ENCODE results near the gene LPAR1. TPM values are rescaled to one million over a fixed set of nuclear protein-coding genes. Genes with fewer than 3 reads are reported as not detected.

The LPAR1 gene
- total and polyA plus RNA-seq, 10 of the 15 experiments (the other 5 are each of a cell fraction or from before 2014, with no cell fraction given): 3.3 to 12.9 (median 8.4) TPM

DNA sequence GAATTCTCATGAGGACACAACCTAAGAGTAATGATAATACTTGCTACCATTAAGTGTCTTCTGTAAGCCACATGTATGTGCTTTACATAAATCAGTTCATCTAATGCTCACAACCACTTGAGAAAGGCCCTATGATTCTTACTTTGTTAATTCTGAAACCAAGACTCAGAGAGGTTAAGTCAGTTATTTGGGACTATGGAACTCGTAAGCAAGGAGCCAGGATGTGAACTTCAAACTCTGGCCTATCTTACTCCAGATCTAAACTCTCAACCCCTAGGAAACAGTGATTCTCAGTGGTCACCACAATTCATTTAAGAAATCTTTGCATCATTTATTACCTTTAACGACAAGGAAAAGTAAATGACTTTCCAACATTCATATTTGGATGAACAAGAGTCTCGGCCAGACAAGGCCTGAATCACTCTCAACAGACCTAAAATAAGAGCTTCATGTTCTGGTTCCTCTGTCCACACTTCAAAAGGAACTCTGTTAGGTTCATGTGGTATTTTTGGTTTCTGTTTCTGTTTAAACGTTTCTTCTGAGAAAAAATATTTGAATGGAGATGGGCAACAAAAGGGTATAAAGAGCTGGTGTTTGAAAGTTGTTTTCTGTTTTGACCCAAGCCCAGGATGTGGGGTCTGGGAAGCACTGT is 104.8 kb downstream of the LPAR1 start:
- BruUV-seq (replicated peaks): no TSS peak
- TF ChIP-seq RAD51 (IDR thresholded peaks at IDR 0.05) (no peak; the same call in 1 of the 2 replicates), CBFB (IDR thresholded peaks at IDR 0.05; ENCODE audit: low read depth) (0 out of 2 replicates have a peak, but pooled peaks have one; percentile 28), ZNF274 (IDR thresholded peaks at IDR 0.05; ENCODE audit: insufficient read depth, insufficient read length) (no peak), NFYA (IDR thresholded peaks at IDR 0.05; ENCODE audit: borderline replicate concordance, low read depth, low read length) (no peak), SMARCA5 (IDR thresholded peaks at IDR 0.05) (no peak), MTA3 (IDR thresholded peaks at IDR 0.05; ENCODE audit: borderline replicate concordance, low read length) (peak; percentile 81; the same call in 1 of the 2 replicates), SREBF1 (IDR thresholded peaks at IDR 0.05; ENCODE audit: low read length) (no peak), BCL11A (IDR thresholded peaks at IDR 0.05; ENCODE audit: low read depth, low read length) (no peak), IKZF2 (IDR thresholded peaks at IDR 0.05) (peak; percentile 49 to 60; a peak in 3 of 4 replicates), MTA2 (IDR thresholded peaks at IDR 0.05; ENCODE audit: low read depth) (0 out of 2 replicates have a peak, but pooled peaks have one; percentile 36), STAT3 (IDR thresholded peaks at IDR 0.05; ENCODE audit: low read depth, low read length) (no peak), MXI1 (IDR thresholded peaks at IDR 0.05; ENCODE audit: low read depth, low read length) (no peak), SMAD5 (IDR thresholded peaks at IDR 0.05; ENCODE audit: low read depth) (no peak)
- TF ChIP-seq, protein P1, sequence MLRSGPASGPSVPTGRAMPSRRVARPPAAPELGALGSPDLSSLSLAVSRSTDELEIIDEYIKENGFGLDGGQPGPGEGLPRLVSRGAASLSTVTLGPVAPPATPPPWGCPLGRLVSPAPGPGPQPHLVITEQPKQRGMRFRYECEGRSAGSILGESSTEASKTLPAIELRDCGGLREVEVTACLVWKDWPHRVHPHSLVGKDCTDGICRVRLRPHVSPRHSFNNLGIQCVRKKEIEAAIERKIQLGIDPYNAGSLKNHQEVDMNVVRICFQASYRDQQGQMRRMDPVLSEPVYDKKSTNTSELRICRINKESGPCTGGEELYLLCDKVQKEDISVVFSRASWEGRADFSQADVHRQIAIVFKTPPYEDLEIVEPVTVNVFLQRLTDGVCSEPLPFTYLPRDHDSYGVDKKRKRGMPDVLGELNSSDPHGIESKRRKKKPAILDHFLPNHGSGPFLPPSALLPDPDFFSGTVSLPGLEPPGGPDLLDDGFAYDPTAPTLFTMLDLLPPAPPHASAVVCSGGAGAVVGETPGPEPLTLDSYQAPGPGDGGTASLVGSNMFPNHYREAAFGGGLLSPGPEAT (IDR thresholded peaks at IDR 0.05; ENCODE audit: low read depth): 0 out of 2 replicates have a peak, but pooled peaks have one; percentile 27
- TF ChIP-seq, protein P2, sequence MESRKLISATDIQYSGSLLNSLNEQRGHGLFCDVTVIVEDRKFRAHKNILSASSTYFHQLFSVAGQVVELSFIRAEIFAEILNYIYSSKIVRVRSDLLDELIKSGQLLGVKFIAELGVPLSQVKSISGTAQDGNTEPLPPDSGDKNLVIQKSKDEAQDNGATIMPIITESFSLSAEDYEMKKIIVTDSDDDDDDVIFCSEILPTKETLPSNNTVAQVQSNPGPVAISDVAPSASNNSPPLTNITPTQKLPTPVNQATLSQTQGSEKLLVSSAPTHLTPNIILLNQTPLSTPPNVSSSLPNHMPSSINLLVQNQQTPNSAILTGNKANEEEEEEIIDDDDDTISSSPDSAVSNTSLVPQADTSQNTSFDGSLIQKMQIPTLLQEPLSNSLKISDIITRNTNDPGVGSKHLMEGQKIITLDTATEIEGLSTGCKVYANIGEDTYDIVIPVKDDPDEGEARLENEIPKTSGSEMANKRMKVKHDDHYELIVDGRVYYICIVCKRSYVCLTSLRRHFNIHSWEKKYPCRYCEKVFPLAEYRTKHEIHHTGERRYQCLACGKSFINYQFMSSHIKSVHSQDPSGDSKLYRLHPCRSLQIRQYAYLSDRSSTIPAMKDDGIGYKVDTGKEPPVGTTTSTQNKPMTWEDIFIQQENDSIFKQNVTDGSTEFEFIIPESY (IDR thresholded peaks at IDR 0.05): no peak
- TF ChIP-seq, protein P3, sequence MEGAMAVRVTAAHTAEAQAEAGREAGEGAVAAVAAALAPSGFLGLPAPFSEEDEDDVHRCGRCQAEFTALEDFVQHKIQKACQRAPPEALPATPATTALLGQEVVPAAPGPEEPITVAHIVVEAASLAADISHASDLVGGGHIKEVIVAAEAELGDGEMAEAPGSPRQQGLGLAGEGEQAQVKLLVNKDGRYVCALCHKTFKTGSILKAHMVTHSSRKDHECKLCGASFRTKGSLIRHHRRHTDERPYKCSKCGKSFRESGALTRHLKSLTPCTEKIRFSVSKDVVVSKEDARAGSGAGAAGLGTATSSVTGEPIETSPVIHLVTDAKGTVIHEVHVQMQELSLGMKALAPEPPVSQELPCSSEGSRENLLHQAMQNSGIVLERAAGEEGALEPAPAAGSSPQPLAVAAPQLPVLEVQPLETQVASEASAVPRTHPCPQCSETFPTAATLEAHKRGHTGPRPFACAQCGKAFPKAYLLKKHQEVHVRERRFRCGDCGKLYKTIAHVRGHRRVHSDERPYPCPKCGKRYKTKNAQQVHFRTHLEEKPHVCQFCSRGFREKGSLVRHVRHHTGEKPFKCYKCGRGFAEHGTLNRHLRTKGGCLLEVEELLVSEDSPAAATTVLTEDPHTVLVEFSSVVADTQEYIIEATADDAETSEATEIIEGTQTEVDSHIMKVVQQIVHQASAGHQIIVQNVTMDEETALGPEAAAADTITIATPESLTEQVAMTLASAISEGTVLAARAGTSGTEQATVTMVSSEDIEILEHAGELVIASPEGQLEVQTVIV (IDR thresholded peaks at IDR 0.05; ENCODE audit: borderline replicate concordance, partially characterized antibody): no peak
- TF ChIP-seq, protein P4, sequence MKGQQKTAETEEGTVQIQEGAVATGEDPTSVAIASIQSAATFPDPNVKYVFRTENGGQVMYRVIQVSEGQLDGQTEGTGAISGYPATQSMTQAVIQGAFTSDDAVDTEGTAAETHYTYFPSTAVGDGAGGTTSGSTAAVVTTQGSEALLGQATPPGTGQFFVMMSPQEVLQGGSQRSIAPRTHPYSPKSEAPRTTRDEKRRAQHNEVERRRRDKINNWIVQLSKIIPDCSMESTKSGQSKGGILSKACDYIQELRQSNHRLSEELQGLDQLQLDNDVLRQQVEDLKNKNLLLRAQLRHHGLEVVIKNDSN (IDR thresholded peaks at IDR 0.05; ENCODE audit: borderline replicate concordance, extremely low read length, insufficient read depth, low read depth, low read length): no peak

More for the DNA sequence above, 104.8 kb downstream of the LPAR1 start:
- in situ Hi-C loops (cut with MboI): no loop called here
- ATAC-seq: peak; percentile 80
- H4K20me1 ChIP-seq (ENCODE audit: control insufficient read depth, insufficient read depth): no peaks in the 10 kb centered on the region
- RAD21 ChIA-PET (ENCODE audit: unreplicated experiment): interaction anchor here (0.6 to 4.2 kb wide), 17 partner anchors 10 to 292 kb away, joined by 3 to 46 read pairs (median 4); no protein-coding TSS in a partner anchor
- no peaks in the 10 kb centered on the region for H3K36me3 ChIP-seq (ENCODE audit: control insufficient read depth in 2 of 2, insufficient read depth in 2 of 2, low read length in 1 of 2)
- peak; percentile 74 for FAIRE-seq
- CTCF ChIA-PET: interaction anchor here (1.3 to 6.5 kb wide), 7 partner anchors 9 to 365 kb away, joined by 4 to 37 read pairs (median 6); no protein-coding TSS in a partner anchor
- H2AFZ ChIP-seq (ENCODE audit: control insufficient read depth, low read depth, low read length): peak overlapping the region; percentile 64
- POLR2A ChIA-PET: interaction anchor here (0.8 to 1.6 kb wide), 9 partner anchors 11 to 72 kb away, joined by 3 to 10 read pairs (median 3); no protein-coding TSS in a partner anchor
- 0% methylated on average over 4 of the region's 4 CpGs for WGBS (ENCODE audit: insufficient coverage, insufficient replicate concordance, low lambda C conversion rate, missing lambda C conversion rate)
- H3K9ac ChIP-seq (ENCODE audit: control insufficient read depth, insufficient read depth, low read length): no peak overlapping the region
- H3K9me3 ChIP-seq (replicated peaks; ENCODE audit: control insufficient read depth, insufficient read depth, low read length): peaks cover 2% of the 10 kb centered on the region; the same call in 2 of the 3 replicates
- no peaks in the 10 kb centered on the region for H3K79me2 ChIP-seq (ENCODE audit: control insufficient read depth, insufficient read depth, low read length)
- peaks cover 10% of the 10 kb centered on the region for H3K4me1 ChIP-seq (ENCODE audit: control insufficient read depth, insufficient read depth, low read length)
- H3K27ac ChIP-seq (ENCODE audit: control insufficient read depth, insufficient read depth): peak overlapping the region; percentile 47
- peak overlapping the region; percentile 47; the same call in 1 of the 2 replicates for H3K4me2 ChIP-seq (ENCODE audit: control insufficient read depth, insufficient read depth)
- peak overlapping the region; percentile 5; the same call in 1 of the 2 replicates for H3K4me3 ChIP-seq
- SMC1A ChIA-PET (ENCODE audit: uncharacterized antibody, unreplicated experiment): interaction anchor here (0.6 to 4.7 kb wide), 21 partner anchors 10 to 292 kb away, joined by 3 to 44 read pairs (median 5); no protein-coding TSS in a partner anchor
- intact Hi-C loops (cut with micrococcal nuclease; ENCODE audit: unreplicated experiment): loop anchor here (5.0 kb wide), 1 partner anchor 126 kb away; no protein-coding TSS in a partner anchor
- peak; percentile 41 for DNase-seq (ENCODE audit: low read depth, low spot score)
- H3K27me3 ChIP-seq (replicated peaks in 1 of 2; ENCODE audit: control insufficient read depth in 2 of 2, insufficient read depth in 2 of 2, low read length in 1 of 2): no peaks in the 10 kb centered on the region

Data from GM12878 (cell line).